H1 (cell line): ENCODE results near the gene FXN. TPM values are rescaled to one million over a fixed set of nuclear protein-coding genes. Genes with fewer than 3 reads are reported as not detected.

Experiments
- CTCF ChIA-PET: fragments of 300-600 bp; sonication (Branson Sonifier 250); formaldehyde crosslinking; loops from one replicate; lab custom pipeline; 2021; ENCODE audit not compliant: partially characterized antibody; lab: Charles Lee
- POLR2A ChIA-PET: fragments of 300-600 bp; sonication (Branson Sonifier 250); formaldehyde crosslinking; loops from one replicate; lab custom pipeline; 2021; ENCODE audit warnings: inconsistent platforms; ENCODE audit not compliant: partially characterized antibody; lab: Charles Lee
- DNase-seq, 2 experiments: peaks; one replicate each; pipeline versions ENCODE4 v3.0.0 to v3.0.0-alpha.2; 2010 to 2022; ENCODE audit warnings: low spot score in 2 of 2, low read depth in 1 of 2, mixed read lengths in 1 of 2
- FAIRE-seq: peaks from 2 replicates; lab custom pipeline; 2011; peaks lifted over from hg19 to GRCh38; lab: Jason Lieb, UNC
- H2AFZ ChIP-seq: 2 replicates; pipeline ENCODE4 v1.8.1; 2012; ENCODE audit warnings: low read length, inconsistent platforms
- H2AK5ac ChIP-seq: 2 replicates; pipeline ENCODE4 v1.6.1; 2013; ENCODE audit warnings: low read depth, low read length
- H2BK120ac ChIP-seq: replicated peaks from 2 replicates; pipeline ENCODE3; 2013; ENCODE audit warnings: low read depth, low read length, inconsistent platforms
- H2BK12ac ChIP-seq: 2 replicates; pipeline ENCODE4 v1.6.1; 2013; ENCODE audit warnings: low read depth, low read length
- H2BK15ac ChIP-seq: 2 replicates; pipeline ENCODE4 v1.6.1; 2013; ENCODE audit warnings: low read length
- H2BK20ac ChIP-seq: 2 replicates; pipeline ENCODE4 v1.6.1; 2013; ENCODE audit warnings: low read length
- H2BK5ac ChIP-seq: 2 replicates; pipeline ENCODE4 v1.6.1; 2013; ENCODE audit warnings: low read depth, low read length
- H3K14ac ChIP-seq: 2 replicates; pipeline ENCODE4 v1.6.1; 2013; ENCODE audit warnings: inconsistent platforms; ENCODE audit not compliant: insufficient read length
- H3K18ac ChIP-seq: 2 replicates; pipeline ENCODE4 v1.6.1; 2013; ENCODE audit warnings: low read length; ENCODE audit errors: extremely low read depth
- H3K23ac ChIP-seq: 2 replicates; pipeline ENCODE4 v1.6.1; 2013; ENCODE audit warnings: inconsistent platforms; ENCODE audit not compliant: insufficient read length
- H3K23me2 ChIP-seq: 2 replicates; pipeline ENCODE4 v1.6.1; 2013; ENCODE audit warnings: low read depth, low read length
- H3K27ac ChIP-seq: 2 replicates; pipeline ENCODE4 v1.6.1; 2011; ENCODE audit warnings: low read depth, low read length, inconsistent platforms
- H3K27me3 ChIP-seq, 4 experiments: replicated peaks in 1 of 4; 1 replicate in 1 of 4; 2 replicates in 3 of 4; pipeline versions ENCODE4 v1.6.1 to v1.8.1; 2011 to 2013; ENCODE audit warnings: low read length in 3 of 4, mild to moderate bottlenecking in 3 of 4, inconsistent platforms in 2 of 4, mixed read lengths in 2 of 4, moderate library complexity in 1 of 4; ENCODE audit not compliant: control insufficient read depth in 3 of 4, insufficient read depth in 3 of 4; ENCODE audit errors: extremely low read depth in 1 of 4
- H3K36me3 ChIP-seq, 4 experiments: 2 replicates each; pipeline versions ENCODE4 v1.6.1 to v1.8.1; 2011 to 2013; ENCODE audit warnings: mild to moderate bottlenecking in 4 of 4, low read length in 3 of 4, moderate library complexity in 2 of 4, control low read depth in 1 of 4, inconsistent platforms in 1 of 4; ENCODE audit not compliant: insufficient read depth in 4 of 4, control insufficient read depth in 2 of 4
- H3K4ac ChIP-seq: replicated peaks from 2 replicates; pipeline ENCODE3; 2013; ENCODE audit warnings: low read length, low read depth, mixed read lengths, inconsistent platforms; ENCODE audit not compliant: insufficient read length
- H3K4me1 ChIP-seq, 4 experiments: replicated peaks in 1 of 4; 1 replicate in 1 of 4; 2 replicates in 3 of 4; pipeline versions ENCODE4 v1.6.1 to v1.8.1; 2011 to 2013; ENCODE audit warnings: low read length in 3 of 4, inconsistent platforms in 2 of 4, mixed read lengths in 1 of 4; ENCODE audit not compliant: insufficient read depth in 4 of 4, control insufficient read depth in 3 of 4
- H3K4me2 ChIP-seq, 2 experiments: 2 replicates each; pipeline versions ENCODE4 v1.6.1 to v1.8.1; 2011 to 2013; ENCODE audit warnings: low read depth in 2 of 2, low read length in 2 of 2, control low read depth in 1 of 2, inconsistent platforms in 1 of 2, mild to moderate bottlenecking in 1 of 2; ENCODE audit not compliant: insufficient read depth in 1 of 2
- H3K4me3 ChIP-seq, 4 experiments: fragments of 200-600, 300-600 bp in 1 of 4; sonication (generic), shearing (Covaris generic), sonication (Bioruptor Twin) in 1 of 4; 2 replicates each; pipeline versions ENCODE4 v1.5.1 to v1.8.1; 2011 to 2016; ENCODE audit warnings: low read length in 4 of 4, low read depth in 3 of 4, control low read depth in 2 of 4, inconsistent platforms in 2 of 4, mild to moderate bottlenecking in 2 of 4, mixed read lengths in 1 of 4, moderate library complexity in 1 of 4; ENCODE audit not compliant: insufficient read depth in 2 of 4; ENCODE audit errors: extremely low read depth in 1 of 4
- H3K56ac ChIP-seq: replicated peaks from 2 replicates; pipeline ENCODE3; 2013; ENCODE audit warnings: low read depth, mild to moderate bottlenecking, mixed read lengths, low read length, inconsistent platforms; ENCODE audit not compliant: insufficient read length
- H3K79me1 ChIP-seq: 2 replicates; pipeline ENCODE4 v1.6.1; 2013; ENCODE audit warnings: low read depth, low read length, control low read depth
- H3K79me2 ChIP-seq, 2 experiments: 2 replicates each; pipeline versions ENCODE4 v1.6.1 to v1.8.1; 2012 to 2013; ENCODE audit warnings: low read length in 2 of 2, mild to moderate bottlenecking in 2 of 2, inconsistent platforms in 1 of 2; ENCODE audit not compliant: insufficient read depth in 2 of 2, control insufficient read depth in 1 of 2
- H3K9ac ChIP-seq, 4 experiments: replicated peaks in 1 of 4; 1 replicate in 1 of 4; 2 replicates in 3 of 4; pipeline versions ENCODE4 v1.6.1 to v1.8.1; 2011 to 2013; ENCODE audit warnings: low read depth in 3 of 4, low read length in 3 of 4, control low read depth in 2 of 4, mild to moderate bottlenecking in 2 of 4, moderate library complexity in 2 of 4, inconsistent platforms in 1 of 4; ENCODE audit errors: extremely low read depth in 1 of 4
- H3K9me3 ChIP-seq, 2 experiments: 2 replicates each; pipeline versions ENCODE4 v1.6.1 to v1.8.1; 2012 to 2013; ENCODE audit warnings: mild to moderate bottlenecking in 2 of 2, moderate library complexity in 2 of 2, control low read depth in 1 of 2, inconsistent platforms in 1 of 2, low read depth in 1 of 2, low read length in 1 of 2, mixed read lengths in 1 of 2; ENCODE audit not compliant: insufficient read depth in 2 of 2
- H4K20me1 ChIP-seq, 2 experiments: replicated peaks in 1 of 2; 2 replicates each; pipeline versions ENCODE3 to v1.8.1; 2011 to 2013; ENCODE audit warnings: inconsistent platforms in 2 of 2, low read length in 2 of 2, mild to moderate bottlenecking in 1 of 2; ENCODE audit not compliant: insufficient read depth in 2 of 2, control insufficient read depth in 1 of 2
- H4K5ac ChIP-seq: 2 replicates; pipeline ENCODE4 v1.6.1; 2013; ENCODE audit warnings: low read length, low read depth, mixed read lengths, inconsistent platforms; ENCODE audit not compliant: insufficient read length
- H4K8ac ChIP-seq: 2 replicates; pipeline ENCODE4 v1.8.0; 2013; ENCODE audit warnings: mild to moderate bottlenecking, moderate library complexity, low read length, inconsistent platforms; ENCODE audit not compliant: insufficient read depth; ENCODE audit errors: extremely low read depth
- H4K91ac ChIP-seq: replicated peaks from 2 replicates; pipeline ENCODE3; 2013; ENCODE audit warnings: low read length, mixed read lengths, inconsistent platforms; ENCODE audit not compliant: insufficient read length
- BRCA1 ChIP-seq: IDR thresholded peaks from 2 replicates; pipeline ENCODE4 v1.6.1; 2012; ENCODE audit warnings: low read depth, low read length, improper control_type of control experiment
- EP300 ChIP-seq, 2 experiments: IDR thresholded peaks; 1 replicate in 1 of 2; 2 replicates in 1 of 2; pipeline ENCODE4 v1.6.1; 2011 to 2012; ENCODE audit warnings: low read depth in 2 of 2, low read length in 2 of 2, mild to moderate bottlenecking in 2 of 2, borderline replicate concordance in 1 of 2, inconsistent platforms in 1 of 2, moderate library complexity in 1 of 2
- PHF8 ChIP-seq: fragments of 200-600 bp; sonication (generic); conservative IDR thresholded peaks from 2 replicates; pipeline ENCODE4 v1.7.1; 2012; ENCODE audit warnings: low read depth, mild to moderate bottlenecking, inconsistent platforms, low read length, moderate library complexity
- POLR2A ChIP-seq, 2 experiments: IDR thresholded peaks; 1 replicate in 1 of 2; 2 replicates in 1 of 2; pipeline ENCODE4 v1.6.1; 2011; ENCODE audit warnings: low read depth in 2 of 2, low read length in 2 of 2, mild to moderate bottlenecking in 2 of 2; ENCODE audit errors: control extremely low read depth in 1 of 2
- POU5F1 ChIP-seq: IDR thresholded peaks from 2 replicates; pipeline ENCODE4 v1.6.1; 2011; ENCODE audit warnings: low read depth, mild to moderate bottlenecking, low read length, moderate library complexity
- SAP30 ChIP-seq: fragments of 300-600 bp; sonication (generic); IDR thresholded peaks from 2 replicates; pipeline ENCODE4 v1.7.1; 2012; ENCODE audit warnings: low read length, moderate library complexity, mild to moderate bottlenecking, inconsistent platforms; ENCODE audit not compliant: insufficient read depth, insufficient replicate concordance
- SIRT6 ChIP-seq: IDR thresholded peaks from one replicate; pipeline ENCODE4 v1.7.1; 2012; ENCODE audit warnings: low read length, inconsistent platforms
- SP1 ChIP-seq: IDR thresholded peaks from 2 replicates; pipeline ENCODE4 v1.6.1; 2011; ENCODE audit warnings: low read depth, low read length
- TEAD4 ChIP-seq: IDR thresholded peaks from 2 replicates; pipeline ENCODE4 v1.6.1; 2012; ENCODE audit warnings: low read depth, low read length, inconsistent platforms, mixed read lengths
- USF2 ChIP-seq: IDR thresholded peaks from 2 replicates; pipeline ENCODE4 v1.6.1; 2011; ENCODE audit warnings: low read length, improper control_type of control experiment
- WGBS, 2 experiments: shearing (Covaris generic) in 1 of 2; methylation state at CpG; one replicate each; pipeline versions ENCODE4 v1.1.6 to v1.1.7; 2013 to 2015; ENCODE audit warnings: low lambda C conversion rate in 2 of 2, mixed read lengths in 2 of 2, inconsistent platforms in 1 of 2, low coverage in 1 of 2, missing lambda C conversion rate in 1 of 2; ENCODE audit not compliant: insufficient replicate concordance in 2 of 2, insufficient coverage in 1 of 2, insufficient read length in 1 of 2; ENCODE audit errors: extremely low coverage in 1 of 2, missing lambda C conversion rate in 1 of 2; 5-methylcytosine and 5-hydroxymethylcytosine counted together
- polyA plus RNA-seq, 7 experiments: library from polyadenylated mRNA; depleted of rRNA in 3 of 7; stranded (reverse) in 5 of 7; unstranded in 2 of 7; fragments of >200 nt in 5 of 7; fragments of 200-250 nt in 2 of 7; gene quantifications; 1 replicate in 5 of 7; 2 replicates in 1 of 7; 4 replicates in 1 of 7; pipeline versions ENCODE4 v1.2.1 to v1.2.3, GENCODE V29; 2011 to 2013; ENCODE audit warnings: missing spikeins in 2 of 7, mixed read lengths in 2 of 7
- total RNA-seq: library from RNA; stranded (reverse); fragmentation: NEBNext Ultra II Directional; extraction: Animal tissue kit (Norgen Biotek cat#: 25700); gene quantifications from 2 replicates; pipeline ENCODE4 v1.2.1, GENCODE V29; 2021
- TF ChIP-seq, protein P1 (sequence below): IDR thresholded peaks from 2 replicates; pipeline ENCODE4 v1.6.1; 2012; ENCODE audit warnings: inconsistent platforms

Gene FXN
- total and polyA plus RNA-seq, 2 of the 8 experiments (the other 6 are each of a cell fraction or from before 2014, with no cell fraction given) = 34.2 to 37.5 TPM

DNA sequence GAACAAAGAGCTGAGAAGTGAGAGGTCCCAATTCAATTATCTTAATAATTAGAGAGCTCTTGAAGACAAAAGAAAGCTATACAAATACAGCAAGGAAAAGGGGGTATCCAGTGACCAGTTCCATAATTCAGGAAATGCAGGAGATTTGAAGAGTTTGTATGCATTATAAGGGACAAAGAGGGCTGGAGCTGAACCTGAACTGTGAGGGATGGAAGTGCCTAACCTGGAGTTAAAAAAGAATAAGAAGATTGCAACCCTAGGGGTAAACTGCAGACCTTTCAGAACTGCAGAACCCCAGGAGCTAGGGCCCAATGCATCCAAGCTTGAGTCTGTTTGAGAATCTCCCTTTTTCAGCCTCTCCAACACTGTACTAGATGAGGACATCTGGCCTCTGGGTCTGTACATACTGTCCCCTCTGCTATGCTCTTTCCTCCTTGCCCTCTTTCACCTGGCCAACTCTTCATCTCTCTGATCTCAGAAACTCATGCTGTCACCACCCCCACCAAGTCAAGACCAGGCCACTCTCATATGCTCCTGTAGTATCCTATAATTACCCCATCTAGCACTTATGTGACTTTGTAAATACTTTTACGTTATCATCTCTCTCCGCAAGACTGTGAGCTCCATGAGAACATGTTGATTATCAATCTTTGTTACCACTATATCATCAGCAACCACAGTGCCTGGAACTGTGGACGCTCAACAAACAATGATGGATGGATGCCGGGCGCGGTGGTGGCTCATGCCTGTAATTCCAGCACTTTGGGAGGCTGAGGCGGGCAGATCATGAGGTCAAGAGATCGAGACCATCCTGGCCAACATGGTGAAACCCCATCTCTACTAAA, 15.0 kb upstream of the FXN start:
- WGBS, 2 experiments = 90% methylated on average over 8 of the region's 8 CpGs; no CpG with 5 or more reads in 1 of the 2 experiments
- H4K5ac ChIP-seq = no peak overlapping the region
- H4K20me1 ChIP-seq = no peaks in the 10 kb centered on the region
- no peak overlapping the region for H4K91ac ChIP-seq
- FAIRE-seq = no peak
- H2BK120ac ChIP-seq = no peak overlapping the region
- no peaks in the 10 kb centered on the region for H3K79me1 ChIP-seq
- H3K23ac ChIP-seq = no peak overlapping the region
- no peak overlapping the region for H3K4ac ChIP-seq
- H3K4me1 ChIP-seq = peaks cover 0 to 11% (median 3%) of the 10 kb centered on the region in 4 experiments; a peak in 4 of 7 replicates
- H3K79me2 ChIP-seq = no peaks in the 10 kb centered on the region
- H3K4me2 ChIP-seq = no peak overlapping the region
- no peak overlapping the region for H2AFZ ChIP-seq
- H3K23me2 ChIP-seq = no peaks in the 10 kb centered on the region
- H4K8ac ChIP-seq = no peak overlapping the region
- no peak for DNase-seq
- no peak overlapping the region for H3K9ac ChIP-seq
- no peak overlapping the region for H2AK5ac ChIP-seq
- no peaks in the 10 kb centered on the region for H3K36me3 ChIP-seq
- no peak overlapping the region; the same call in 1 of the 2 replicates for H2BK15ac ChIP-seq
- no peak overlapping the region for H2BK5ac ChIP-seq
- H3K18ac ChIP-seq = no peak overlapping the region
- no peaks in the 10 kb centered on the region; a peak in 2 of 7 replicates for H3K27me3 ChIP-seq
- no peak overlapping the region for H2BK20ac ChIP-seq
- no peak overlapping the region for H3K56ac ChIP-seq
- H3K27ac ChIP-seq = no peak overlapping the region
- ChIA-PET CTCF (interaction anchor here (0.8 to 2.2 kb wide), 7 partner anchors 9 to 452 kb away, joined by 3 to 7 read pairs (median 3); no protein-coding TSS in a partner anchor), POLR2A (interaction anchor here (0.8 kb wide), 1 partner anchor 16 kb away, joined by 3 read pairs; the partner anchor contains the start of gene FXN)
- H2BK12ac ChIP-seq = no peak overlapping the region
- no peak overlapping the region for H3K14ac ChIP-seq
- no peaks in the 10 kb centered on the region for H3K9me3 ChIP-seq
- H3K4me3 ChIP-seq = no peak overlapping the region
- TF ChIP-seq PHF8 (no peak), USF2 (no peak), EP300 (IDR thresholded peaks at IDR 0.05; ENCODE audit: borderline replicate concordance in 1 of 2, low read depth in 2 of 2, low read length in 2 of 2) (no peak), BRCA1 (no peak), POU5F1 (no peak), SAP30 (no peak), TEAD4 (no peak), SIRT6 (no peak), POLR2A (IDR thresholded peaks at IDR 0.05; ENCODE audit: control extremely low read depth in 1 of 2, low read depth in 2 of 2, low read length in 2 of 2) (no peak), SP1 (no peak)
- TF ChIP-seq, protein P1, sequence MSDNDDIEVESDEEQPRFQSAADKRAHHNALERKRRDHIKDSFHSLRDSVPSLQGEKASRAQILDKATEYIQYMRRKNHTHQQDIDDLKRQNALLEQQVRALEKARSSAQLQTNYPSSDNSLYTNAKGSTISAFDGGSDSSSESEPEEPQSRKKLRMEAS = no peak
